AG04449 (cell line): ENCODE data around the gene CES4A.

Source experiments
- CTCF ChIA-PET: fragments of 350-600 bp; formaldehyde crosslinking; extraction: SDS; loops from one replicate; lab custom pipeline; 2021; ENCODE audit warnings: antibody characterized with exemption; lab: Yijun Ruan, JAX
- POLR2A ChIA-PET: fragments of 400-600, 350-600 bp; formaldehyde crosslinking; extraction: SDS; loops from one replicate; lab custom pipeline; 2020; ENCODE audit warnings: antibody characterized with exemption, inconsistent platforms; lab: Yijun Ruan, JAX
- DNase-seq: peaks from one replicate; pipeline ENCODE4 v3.0.0-alpha.2; 2010; ENCODE audit warnings: low read depth, low spot score
- H3K4me3 ChIP-seq: 2 replicates; pipeline ENCODE4 v1.5.1; 2011; ENCODE audit warnings: low read depth, mild to moderate bottlenecking, control low read depth, low read length
- CTCF ChIP-seq: IDR thresholded peaks from one replicate; pipeline ENCODE4 v1.5.1; 2011; ENCODE audit warnings: mild to moderate bottlenecking, moderate library complexity, low read length, control low read depth, inconsistent platforms; ENCODE audit not compliant: insufficient read depth; ENCODE audit errors: missing control alignments

Gene CES4A

GRCh38 chr16:67006930-67007658 lies 18.7 kb downstream of the CES4A start:
- DNase-seq = no peak
- TF ChIP-seq CTCF = no peak
- ChIA-PET POLR2A (interaction anchor here (0.8 kb wide), 1 partner anchor 157 kb away, joined by 3 read pairs; the partner anchor contains the start of gene HSF4), CTCF (interaction anchor here (1.2 to 3.7 kb wide), 6 partner anchors 11 to 152 kb away, joined by 3 to 42 read pairs (median 6); partner anchors contain the start of genes FBXL8 and TRADD)
- no peak overlapping the region for H3K4me3 ChIP-seq

DNA sequence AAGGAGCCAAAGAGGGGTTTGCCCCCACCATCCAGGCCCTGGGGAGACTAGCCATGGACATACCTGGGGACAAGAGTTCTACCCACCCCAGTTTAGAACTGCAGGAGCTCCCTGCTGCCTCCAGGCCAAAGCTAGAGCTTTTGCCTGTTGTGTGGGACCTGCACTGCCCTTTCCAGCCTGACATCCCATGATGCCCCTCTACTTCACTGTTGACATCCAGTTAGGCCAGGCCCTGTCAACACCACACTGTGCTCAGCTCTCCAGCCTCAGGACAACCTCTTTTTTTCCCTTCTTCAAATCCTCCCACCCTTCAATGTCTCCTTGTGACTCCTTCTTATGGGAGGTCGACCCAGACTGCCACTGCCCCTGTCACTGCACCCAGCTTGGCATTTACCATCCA lies 20.8 kb downstream of the CES4A start:
- H3K4me3 ChIP-seq = no peak overlapping the region
- no peak for DNase-seq
- no peak for TF ChIP-seq CTCF
- ChIA-PET POLR2A (no interaction called here), CTCF (interaction anchor here (1.0 to 3.7 kb wide), 5 partner anchors 9 to 162 kb away, joined by 3 to 42 read pairs (median 3); no protein-coding TSS in a partner anchor)

DNA sequence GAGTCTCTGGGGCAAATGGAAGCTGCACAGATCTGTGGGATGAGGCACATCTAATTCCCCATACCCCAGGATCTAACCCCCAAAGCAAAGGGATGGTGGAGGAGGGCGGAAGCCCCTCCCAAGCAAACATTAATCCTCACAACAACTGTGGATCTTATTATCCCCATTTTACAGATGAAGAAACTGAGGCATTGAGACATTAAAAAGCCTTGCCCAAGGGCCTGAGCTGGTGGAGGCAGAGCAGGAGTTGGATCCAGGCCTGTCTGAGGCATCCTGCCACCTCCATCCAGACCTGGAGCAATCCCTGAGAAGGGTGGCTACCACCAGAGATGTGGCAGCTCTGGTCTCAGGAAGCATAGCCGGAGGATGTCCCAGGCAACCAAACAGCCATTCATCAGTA lies 22.9 kb downstream of the CES4A start:
- no peak for DNase-seq
- TF ChIP-seq CTCF = no peak
- CTCF ChIA-PET = interaction anchor here (1.6 to 3.9 kb wide), 2 partner anchors 89 to 145 kb away, joined by 5 to 49 read pairs; no protein-coding TSS in a partner anchor
- H3K4me3 ChIP-seq = no peak overlapping the region
- POLR2A ChIA-PET = interaction anchor here (0.5 kb wide), 1 partner anchor 189 kb away, joined by 3 read pairs; no protein-coding TSS in a partner anchor

GRCh38 chr16:67013233-67013822 lies 24.9 kb downstream of the CES4A start:
- H3K4me3 ChIP-seq = peak overlapping the region; percentile 52
- no peak for TF ChIP-seq CTCF
- ChIA-PET CTCF (interaction anchor here (0.7 to 3.9 kb wide), 21 partner anchors 9 to 172 kb away, joined by 3 to 49 read pairs (median 5); partner anchors contain the start of genes B3GNT9, NOL3 and PHAF1), POLR2A (interaction anchor here (0.6 to 0.7 kb wide), 2 partner anchors 90 to 160 kb away, joined by 3 read pairs; no protein-coding TSS in a partner anchor)
- no peak for DNase-seq

GRCh38 chr16:67013823-67014633 lies 25.6 kb downstream of the CES4A start:
- DNase-seq = no peak
- CTCF ChIA-PET = interaction anchor here (0.7 to 3.9 kb wide), 22 partner anchors 8 to 171 kb away, joined by 3 to 49 read pairs (median 5); partner anchors contain the start of genes B3GNT9, NOL3 and PHAF1
- POLR2A ChIA-PET = interaction anchor here (0.6 to 0.7 kb wide), 3 partner anchors 14 to 159 kb away, joined by 3 read pairs; no protein-coding TSS in a partner anchor
- peak overlapping the region; percentile 52 for H3K4me3 ChIP-seq
- TF ChIP-seq CTCF = peak; percentile 40
